Astrocyte (in vitro differentiated cells and primary cell): ENCODE measurements around the gene OVCA2.

ENCODE experiments used
- CTCF ChIP-seq: IDR thresholded peaks from 2 replicates; pipeline ENCODE4 v1.5.1; 2011; ENCODE audit warnings: low read depth, mild to moderate bottlenecking, inconsistent platforms, low read length, moderate library complexity; ENCODE audit not compliant: insufficient read depth
- EZH2 ChIP-seq: IDR thresholded peaks from 2 replicates; pipeline ENCODE4 v1.6.1; 2012; ENCODE audit warnings: mild to moderate bottlenecking, low read length, inconsistent platforms; ENCODE audit not compliant: insufficient read depth

- TF ChIP-seq CTCF: no peak
- TF ChIP-seq EZH2: no peak
Observed at GRCh38 chr17:1999557-2000251, 42.1 kb upstream of the OVCA2 start.
